Ecto neural progenitor cell (in vitro differentiated cells): ENCODE results near the gene SLC25A21.
A peak's percentile ranks its signal among the peaks of the same experiment; 100 is the strongest.
"Not testable (repeated sequence)": the region's sequence is repeated elsewhere in the genome, so short reads cannot be mapped to it uniquely, and the experiment has no call there.

Experiments used
- DNase-seq: peaks from one replicate; pipeline ENCODE4 v3.0.0-alpha.2; 2018; ENCODE audit warnings: low spot score

Gene SLC25A21

GRCh38 chr14:36702474-36702873 lies 469.9 kb downstream of the SLC25A21 start:
- DNase-seq = no peak

- DNase-seq = no peak
Measured at GRCh38 chr14:36701132-36701531, 471.3 kb downstream of the SLC25A21 start.

- DNase-seq = no peak
Measured at GRCh38 chr14:36700651-36701050, 471.8 kb downstream of the SLC25A21 start.

- DNase-seq = not testable (repeated sequence)
Measured at GRCh38 chr14:36699420-36699819, 473.0 kb downstream of the SLC25A21 start.

GRCh38 chr14:36690311-36691040 lies 481.9 kb downstream of the SLC25A21 start:
- no peak for DNase-seq

- no peak for DNase-seq
Measured at GRCh38 chr14:36684946-36685345, 487.5 kb downstream of the SLC25A21 start.

GRCh38 chr14:36683083-36683724 lies 489.2 kb downstream of the SLC25A21 start:
- DNase-seq = no peak

GRCh38 chr14:36682338-36682737 lies 490.1 kb downstream of the SLC25A21 start:
- DNase-seq = no peak

- peak; percentile 61 for DNase-seq
Measured at GRCh38 chr14:36676236-36676635, 496.2 kb downstream of the SLC25A21 start.

- no peak for DNase-seq
Measured at GRCh38 chr14:36675581-36675980, 496.8 kb downstream of the SLC25A21 start.

- DNase-seq = no peak
Measured at GRCh38 chr14:36674659-36675058, 497.7 kb downstream of the SLC25A21 start.

- DNase-seq = no peak
Measured at GRCh38 chr14:36672095-36672494, 500.3 kb downstream of the SLC25A21 start.

GRCh38 chr14:36671149-36671548 lies 501.3 kb downstream of the SLC25A21 start:
- DNase-seq = no peak

GRCh38 chr14:36667679-36668078 lies 504.7 kb downstream of the SLC25A21 start:
- DNase-seq = no peak

GRCh38 chr14:36666416-36667206 lies 505.8 kb downstream of the SLC25A21 start:
- DNase-seq = peak; percentile 82

GRCh38 chr14:36665887-36666415 lies 506.5 kb downstream of the SLC25A21 start:
- DNase-seq = no peak

- DNase-seq = no peak
Measured at GRCh38 chr14:36664322-36665193, 507.8 kb downstream of the SLC25A21 start.

GRCh38 chr14:36663404-36664321 lies 508.7 kb downstream of the SLC25A21 start:
- DNase-seq = no peak

- peak; percentile 64 for DNase-seq
Measured at GRCh38 chr14:36662543-36663403, 509.6 kb downstream of the SLC25A21 start.

GRCh38 chr14:36662258-36662542 lies 510.2 kb downstream of the SLC25A21 start:
- no peak for DNase-seq
